Colonic mucosa (tissue), 4 donors: Measurements from ENCODE around the gene C3orf20. TPM values are rescaled to one million over a fixed set of nuclear protein-coding genes. Genes with fewer than 3 reads are reported as not detected.

ENCODE experiments used
- DNase-seq: peaks from one replicate; pipeline ENCODE4 v3.0.0-alpha.2; 2020
- H3K27ac ChIP-seq: fragments of 200-600 bp; one replicate; pipeline ENCODE4 v1.8.0; 2021
- H3K27me3 ChIP-seq: fragments of 200-600 bp; one replicate; pipeline ENCODE4 v1.8.0; 2021
- H3K36me3 ChIP-seq: fragments of 200-600 bp; one replicate; pipeline ENCODE4 v1.8.0; 2021
- H3K4me1 ChIP-seq: fragments of 200-600 bp; one replicate; pipeline ENCODE4 v1.8.0; 2021; ENCODE audit warnings: mild to moderate bottlenecking
- H3K4me3 ChIP-seq: fragments of 200-600 bp; one replicate; pipeline ENCODE4 v1.8.0; 2021
- H3K9ac ChIP-seq, 2 donors: one replicate each; pipeline ENCODE4 v1.7.0; 2013; ENCODE audit warnings: control low read depth in 2 of 2, low read depth in 2 of 2, low read length in 2 of 2
- H3K9me3 ChIP-seq: fragments of 200-600 bp; one replicate; pipeline ENCODE4 v1.8.0; 2021
- intact Hi-C: fragments of 100-400 bp; cut with DNase I; formaldehyde crosslinking; loops from one replicate; pipeline ENCODE4 v1.14.1; 2022
- total RNA-seq, 2 donors: library from RNA; stranded (reverse); fragmentation: NEBNext Ultra II Directional in 1 of 2; extraction: Animal tissue kit (Norgen Biotek cat#: 25700) in 1 of 2; gene quantifications; one replicate each; pipeline ENCODE4 v1.2.1, GENCODE V29; 2021
- TF ChIP-seq, protein P1 (sequence below): fragments of 200-600 bp; IDR thresholded peaks from one replicate; pipeline ENCODE4 v1.8.0; 2022; ENCODE audit warnings: antibody characterized with exemption, mild to moderate bottlenecking
- donor health status: healthy.
- donor health status: DM: no; HTN: no; CAD: no.
- donor health status: DM: no; HTN: no; CAD: no.

The C3orf20 gene
- total RNA-seq, 2 donors from 2014 or later = 0.08 TPM; not detected in 1

DNA sequence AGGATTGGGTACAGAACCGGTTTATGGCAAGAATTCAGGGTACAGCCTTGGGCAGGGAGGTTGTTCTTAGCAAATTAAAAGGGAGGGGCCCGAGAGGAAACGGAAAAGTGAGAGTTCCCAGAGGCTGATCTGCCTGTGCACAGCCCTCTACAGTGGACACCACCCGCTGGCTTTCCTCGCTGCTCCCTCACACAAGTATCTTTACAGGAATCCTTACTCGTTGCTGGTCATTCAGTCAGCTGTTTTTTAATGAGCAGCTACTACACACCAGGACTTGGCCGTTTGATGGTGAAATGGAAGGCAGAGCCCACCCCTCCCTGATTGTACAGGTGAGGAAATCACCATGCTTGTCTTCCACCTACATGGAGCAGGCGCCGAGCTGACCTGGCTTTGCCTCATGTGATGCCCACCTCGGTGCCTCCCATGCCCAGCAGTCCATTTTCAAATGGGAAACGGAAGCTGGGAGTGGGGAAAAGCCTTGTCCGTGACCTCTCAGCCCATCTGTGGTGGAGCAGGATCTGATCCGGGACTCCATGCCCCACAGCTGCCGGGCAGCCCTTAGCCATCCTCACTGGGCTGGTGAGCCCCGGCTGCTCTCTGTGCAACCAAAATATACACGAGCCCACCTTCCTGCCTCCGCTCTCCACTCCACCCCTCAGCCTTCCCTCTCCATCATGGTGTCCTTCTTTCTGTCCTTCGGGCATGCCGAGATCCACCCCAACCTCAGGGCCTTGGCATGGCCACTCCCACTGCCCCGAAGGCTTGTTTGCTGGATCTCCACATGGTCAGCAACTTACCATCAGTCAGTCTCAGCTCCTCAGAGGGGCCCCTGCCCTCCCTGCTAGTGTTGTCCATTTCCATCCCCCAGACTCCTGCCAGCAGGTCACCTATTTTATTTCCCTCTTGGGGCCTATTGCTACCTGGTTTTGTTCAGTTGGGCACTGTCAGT, 110.5 kb downstream of the C3orf20 start:
- H3K27ac ChIP-seq = no peak overlapping the region
- no peaks in the 10 kb centered on the region for H3K36me3 ChIP-seq
- no peaks in the 10 kb centered on the region for H3K27me3 ChIP-seq
- TF ChIP-seq, protein P1, sequence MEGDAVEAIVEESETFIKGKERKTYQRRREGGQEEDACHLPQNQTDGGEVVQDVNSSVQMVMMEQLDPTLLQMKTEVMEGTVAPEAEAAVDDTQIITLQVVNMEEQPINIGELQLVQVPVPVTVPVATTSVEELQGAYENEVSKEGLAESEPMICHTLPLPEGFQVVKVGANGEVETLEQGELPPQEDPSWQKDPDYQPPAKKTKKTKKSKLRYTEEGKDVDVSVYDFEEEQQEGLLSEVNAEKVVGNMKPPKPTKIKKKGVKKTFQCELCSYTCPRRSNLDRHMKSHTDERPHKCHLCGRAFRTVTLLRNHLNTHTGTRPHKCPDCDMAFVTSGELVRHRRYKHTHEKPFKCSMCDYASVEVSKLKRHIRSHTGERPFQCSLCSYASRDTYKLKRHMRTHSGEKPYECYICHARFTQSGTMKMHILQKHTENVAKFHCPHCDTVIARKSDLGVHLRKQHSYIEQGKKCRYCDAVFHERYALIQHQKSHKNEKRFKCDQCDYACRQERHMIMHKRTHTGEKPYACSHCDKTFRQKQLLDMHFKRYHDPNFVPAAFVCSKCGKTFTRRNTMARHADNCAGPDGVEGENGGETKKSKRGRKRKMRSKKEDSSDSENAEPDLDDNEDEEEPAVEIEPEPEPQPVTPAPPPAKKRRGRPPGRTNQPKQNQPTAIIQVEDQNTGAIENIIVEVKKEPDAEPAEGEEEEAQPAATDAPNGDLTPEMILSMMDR = no peak
- intact Hi-C loops = loop anchor here (10.0 kb wide), 1 partner anchor 271 kb away; no protein-coding TSS in a partner anchor
- no peak overlapping the region for H3K9ac ChIP-seq
- no peaks in the 10 kb centered on the region for H3K9me3 ChIP-seq
- no peaks in the 10 kb centered on the region for H3K4me1 ChIP-seq
- H3K4me3 ChIP-seq = no peak overlapping the region
- DNase-seq = no peak

DNA sequence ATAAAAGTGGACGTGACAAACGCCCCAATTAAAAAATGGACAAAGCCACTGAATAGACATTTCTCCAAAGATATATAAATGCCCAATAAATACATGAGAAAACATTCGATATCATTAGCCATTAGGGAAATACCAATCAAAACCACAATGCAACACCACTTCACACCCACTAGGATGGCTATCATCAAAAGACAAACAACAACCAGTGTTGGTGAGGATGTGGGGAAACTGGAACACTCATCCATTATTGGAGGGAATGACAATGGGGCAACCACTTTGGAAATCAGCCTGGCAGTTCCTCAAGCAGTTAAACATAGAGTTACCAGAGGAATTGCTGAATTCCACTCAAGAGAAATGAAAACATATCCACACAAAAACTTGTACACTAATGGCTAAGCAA, 111.4 kb downstream of the C3orf20 start:
- H3K27ac ChIP-seq = no peak overlapping the region
- no peaks in the 10 kb centered on the region for H3K36me3 ChIP-seq
- H3K9ac ChIP-seq = no peak overlapping the region
- H3K4me1 ChIP-seq = no peaks in the 10 kb centered on the region
- H3K9me3 ChIP-seq = no peaks in the 10 kb centered on the region
- TF ChIP-seq, protein P1 = no peak
- intact Hi-C loops = loop anchor here (10.0 kb wide), 1 partner anchor 272 kb away; no protein-coding TSS in a partner anchor
- no peaks in the 10 kb centered on the region for H3K27me3 ChIP-seq
- no peak for DNase-seq
- H3K4me3 ChIP-seq = no peak overlapping the region

DNA sequence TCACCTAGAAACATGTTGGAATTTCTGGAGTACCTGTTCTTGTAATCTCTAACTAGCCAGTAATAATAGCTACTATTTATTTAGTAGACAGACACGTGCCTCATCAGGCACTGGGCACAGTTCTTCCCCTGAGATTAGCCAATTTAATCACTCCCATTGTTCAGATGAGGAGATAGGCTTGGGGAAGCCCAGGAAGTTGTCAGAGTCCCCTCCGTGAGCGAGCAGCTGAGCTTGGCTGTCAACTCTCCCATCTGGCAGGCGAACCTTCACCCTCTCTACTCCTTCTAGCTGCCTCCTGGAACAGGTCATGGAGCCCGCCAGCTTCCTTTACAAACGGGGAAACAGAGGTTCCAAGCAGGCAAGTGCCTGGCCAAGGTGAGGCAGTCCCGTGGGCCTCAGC, 112.7 kb downstream of the C3orf20 start:
- Histone ChIP-seq H3K27ac (no peak overlapping the region), H3K4me1 (no peaks in the 10 kb centered on the region), H3K9ac (no peak overlapping the region), H3K27me3 (no peaks in the 10 kb centered on the region), H3K4me3 (no peak overlapping the region), H3K36me3 (no peaks in the 10 kb centered on the region), H3K9me3 (no peaks in the 10 kb centered on the region)
- intact Hi-C loops = loop anchor here (10.0 kb wide), 1 partner anchor 273 kb away; no protein-coding TSS in a partner anchor
- no peak for DNase-seq
- TF ChIP-seq, protein P1 = no peak

DNA sequence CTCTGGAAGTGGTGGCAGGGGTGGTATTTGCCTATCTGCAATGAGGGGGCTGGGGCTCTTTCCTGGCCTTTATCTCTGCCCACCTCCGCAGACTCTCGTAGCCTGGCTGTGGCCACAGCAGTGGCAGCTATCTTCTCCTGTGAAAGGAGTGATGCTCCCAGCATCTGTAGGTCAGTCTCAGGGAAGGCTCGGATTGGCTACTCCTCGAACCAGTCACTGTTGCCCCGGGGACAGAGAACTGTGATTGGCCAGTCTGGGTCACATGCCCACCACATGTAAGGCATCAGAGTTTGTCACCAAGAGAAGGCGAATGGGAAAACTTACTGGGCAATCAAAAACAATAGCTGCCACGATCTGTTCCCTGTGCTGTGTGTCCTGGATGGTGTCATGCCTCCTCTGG, 113.7 kb downstream of the C3orf20 start:
- H3K27ac ChIP-seq = no peak overlapping the region
- H3K4me3 ChIP-seq = no peak overlapping the region
- H3K9ac ChIP-seq = no peak overlapping the region
- TF ChIP-seq, protein P1 = no peak
- no peaks in the 10 kb centered on the region for H3K4me1 ChIP-seq
- no peaks in the 10 kb centered on the region for H3K36me3 ChIP-seq
- no peaks in the 10 kb centered on the region for H3K9me3 ChIP-seq
- H3K27me3 ChIP-seq = no peaks in the 10 kb centered on the region
- no peak for DNase-seq
- intact Hi-C loops = loop anchor here (10.0 kb wide), 1 partner anchor 274 kb away; no protein-coding TSS in a partner anchor

DNA sequence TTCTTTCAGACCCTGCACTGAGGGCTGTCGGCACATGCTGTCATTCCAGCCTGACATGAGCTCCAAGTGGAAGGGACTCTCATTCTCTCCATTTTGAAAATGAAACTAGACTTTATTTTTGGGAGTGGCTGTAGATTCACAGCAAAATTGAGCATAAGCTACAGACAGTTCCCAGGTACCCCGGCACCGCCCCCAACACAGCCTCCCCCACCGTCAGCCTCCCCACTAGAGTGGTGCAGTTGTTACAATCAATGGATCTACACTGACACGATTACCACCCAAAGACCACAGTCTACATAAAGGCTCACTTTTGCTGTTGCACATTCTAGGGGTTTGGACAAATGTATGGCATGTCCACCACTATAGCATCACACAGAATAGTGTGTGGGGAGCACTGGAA, 114.3 kb downstream of the C3orf20 start:
- H3K4me3 ChIP-seq = no peak overlapping the region
- intact Hi-C loops = loop anchor here (10.0 kb wide), 1 partner anchor 274 kb away; no protein-coding TSS in a partner anchor
- H3K4me1 ChIP-seq = no peaks in the 10 kb centered on the region
- DNase-seq = no peak
- H3K36me3 ChIP-seq = no peaks in the 10 kb centered on the region
- H3K9me3 ChIP-seq = no peaks in the 10 kb centered on the region
- TF ChIP-seq, protein P1 = no peak
- H3K9ac ChIP-seq = no peak overlapping the region
- no peaks in the 10 kb centered on the region for H3K27me3 ChIP-seq
- H3K27ac ChIP-seq = no peak overlapping the region
